ENCODE data around the gene LCN12. TPM values are rescaled to one million over a fixed set of nuclear protein-coding genes. Genes with fewer than 3 reads are reported as not detected.

The LCN12 gene
- total RNA-seq, 2 experiments from 2014 or later, result 0.73 to 0.89 TPM

GRCh38 chr9:136952876-136953770 lies 1.1 kb downstream of the LCN12 start:
- ChIA-PET CTCF (interaction anchor here (0.9 kb wide), 1 partner anchor 132 kb away, joined by 4 read pairs; no protein-coding TSS in a partner anchor), POLR2A (interaction anchor here (0.6 to 1.7 kb wide), 2 partner anchors 18 to 117 kb away, joined by 3 to 5 read pairs; partner anchors contain the start of gene SAPCD2)

DNA sequence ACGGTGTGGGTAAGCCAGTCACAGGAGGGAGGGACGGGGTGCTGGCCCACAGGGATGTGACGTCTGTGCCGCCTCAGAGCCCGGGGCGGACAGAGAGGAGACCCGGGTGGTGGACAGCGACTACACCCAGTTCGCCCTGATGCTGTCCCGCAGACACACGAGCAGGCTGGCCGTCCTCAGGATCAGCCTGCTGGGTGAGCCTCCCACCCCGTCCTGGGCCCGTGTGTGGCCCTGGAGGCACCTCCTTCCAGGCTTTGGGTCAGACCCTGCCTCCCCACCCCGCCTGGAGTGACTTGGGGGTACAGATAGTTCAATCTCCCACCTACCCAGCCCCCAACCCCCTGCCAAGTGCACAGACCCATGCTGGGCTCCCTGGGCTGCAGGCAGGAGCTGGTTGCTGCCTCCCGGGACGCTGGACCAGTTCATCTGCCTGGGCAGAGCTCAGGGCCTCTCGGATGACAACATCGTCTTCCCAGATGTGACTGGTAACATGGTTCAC lies 1.7 kb downstream of the LCN12 start:
- ChIA-PET POLR2A (interaction anchor here (1.7 kb wide), 1 partner anchor 17 kb away, joined by 5 read pairs; no protein-coding TSS in a partner anchor), CTCF (interaction anchor here (0.9 kb wide), 1 partner anchor 21 kb away, joined by 3 read pairs; no protein-coding TSS in a partner anchor)

DNA sequence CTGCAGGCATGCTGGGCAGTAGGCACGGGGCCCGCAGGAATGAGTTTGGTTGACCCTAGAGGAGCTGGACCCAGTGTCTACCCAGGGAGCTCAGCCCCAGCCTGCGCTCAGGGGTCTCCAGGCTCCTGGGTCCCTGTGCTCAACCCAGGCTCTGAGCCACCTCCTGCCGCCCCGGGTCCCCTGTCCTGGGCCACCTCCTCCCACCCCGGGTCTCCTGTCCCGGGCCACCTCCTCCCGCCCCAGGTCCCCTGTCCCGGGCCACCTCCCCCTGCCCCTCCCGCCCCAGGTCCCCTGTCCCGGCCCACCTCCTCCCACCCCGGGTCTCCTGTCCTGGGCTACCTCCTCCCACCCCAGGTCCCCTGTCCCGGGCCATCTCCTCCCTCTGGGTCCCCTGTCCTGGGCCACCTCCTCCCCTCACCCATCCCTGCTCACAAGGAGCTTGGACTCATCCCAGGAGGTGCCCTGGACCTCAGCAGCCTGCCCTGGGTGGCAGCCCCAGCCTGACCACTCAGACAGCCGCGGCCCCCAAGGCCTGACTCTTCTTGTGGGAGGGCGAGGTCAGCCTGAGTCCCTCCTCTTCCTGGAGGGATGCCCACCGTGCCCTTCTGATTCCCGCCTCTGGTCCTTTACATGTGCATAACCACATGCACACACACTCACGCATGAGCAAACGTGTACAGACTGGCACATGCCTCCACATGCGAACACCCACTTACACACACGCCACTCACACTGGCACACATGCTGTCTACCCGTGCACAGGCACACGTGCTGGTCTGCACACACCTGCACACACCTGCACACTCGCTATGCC lies 2.4 kb downstream of the LCN12 start:
- CTCF ChIA-PET, result interaction anchor here (0.9 to 1.2 kb wide), 3 partner anchors 21 to 81 kb away, joined by 3 to 4 read pairs (median 3); no protein-coding TSS in a partner anchor
- POLR2A ChIA-PET, result interaction anchor here (1.7 kb wide), 1 partner anchor 16 kb away, joined by 5 read pairs; no protein-coding TSS in a partner anchor

DNA sequence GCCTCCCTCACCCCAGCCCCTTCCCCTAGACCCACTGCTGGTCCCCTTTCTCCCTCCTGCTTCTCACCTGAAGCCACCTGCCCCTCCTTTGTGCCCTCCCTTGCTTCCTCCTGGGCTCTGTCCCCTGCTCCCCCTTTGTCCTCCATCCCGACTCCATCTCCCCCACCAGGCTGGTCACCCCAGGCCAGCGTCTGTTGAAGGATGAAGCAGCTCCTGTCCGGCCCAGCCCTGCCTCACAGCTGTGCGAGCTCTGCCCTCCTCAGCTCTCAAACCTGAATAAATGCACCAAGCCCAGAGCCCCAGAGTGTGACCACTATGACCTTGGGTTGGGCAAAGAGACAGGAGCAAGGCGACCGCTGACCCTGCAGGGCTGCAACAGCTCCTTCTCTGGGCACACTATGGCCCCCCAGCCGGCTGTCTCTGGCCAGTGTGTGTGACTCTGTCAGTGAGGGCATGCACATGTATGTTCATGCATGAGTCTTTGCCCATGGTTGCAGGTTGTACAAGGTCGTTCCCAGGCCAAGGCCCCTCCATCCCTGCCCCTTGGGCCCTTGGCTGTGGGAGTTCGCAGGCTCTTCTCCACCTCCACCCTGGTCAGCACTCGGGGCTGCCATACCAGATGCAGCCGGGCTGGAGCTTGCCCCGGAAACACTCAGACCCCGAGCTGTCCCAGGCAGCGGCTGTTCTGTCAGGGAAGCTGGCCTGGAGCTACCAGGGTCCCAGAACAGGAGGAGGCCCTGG lies 3.3 kb downstream of the LCN12 start:
- POLR2A ChIA-PET, result interaction anchor here (0.7 kb wide), 1 partner anchor 39 kb away, joined by 4 read pairs; no protein-coding TSS in a partner anchor
- CTCF ChIA-PET, result interaction anchor here (1.0 to 1.2 kb wide), 2 partner anchors 74 to 80 kb away, joined by 3 to 4 read pairs; no protein-coding TSS in a partner anchor

- CTCF ChIA-PET, result no interaction called here
Observed at GRCh38 chr9:136955943-136956335, 3.9 kb downstream of the LCN12 start.

DNA sequence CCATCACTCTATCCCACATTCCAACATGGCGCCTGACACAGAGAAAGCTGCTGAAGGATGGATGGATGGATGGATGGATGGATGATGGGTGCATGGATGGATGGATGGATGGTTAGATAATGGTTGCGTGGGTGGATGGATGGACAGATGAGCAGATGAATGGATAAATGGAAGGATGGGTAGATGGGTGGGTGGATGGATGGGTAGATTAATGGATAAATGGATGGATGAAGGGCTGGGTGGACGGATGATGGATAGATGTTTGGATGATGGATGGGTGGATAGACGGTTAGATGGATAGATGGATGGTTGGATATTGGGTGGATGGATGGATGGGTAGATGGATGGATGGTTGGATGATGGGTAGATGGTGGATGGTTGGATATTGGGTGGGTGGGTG lies 4.5 kb downstream of the LCN12 start:
- POLR2A ChIA-PET, result no interaction called here
- CTCF ChIA-PET, result no interaction called here

More at GRCh38 chr9:136955943-136956335, 3.9 kb downstream of the LCN12 start:
- POLR2A ChIA-PET, result interaction anchor here (0.7 kb wide), 1 partner anchor 38 kb away, joined by 4 read pairs; no protein-coding TSS in a partner anchor

GRCh38 chr9:136957461-136957860 lies 5.4 kb downstream of the LCN12 start:
- POLR2A ChIA-PET, result no interaction called here
- CTCF ChIA-PET, result no interaction called here

- POLR2A ChIA-PET, result no interaction called here
- CTCF ChIA-PET, result interaction anchor here (1.7 kb wide), 1 partner anchor 74 kb away, joined by 5 read pairs; the partner anchor contains the start of gene FUT7
Observed at GRCh38 chr9:136957901-136958300, 5.8 kb downstream of the LCN12 start.

GRCh38 chr9:136958473-136958872 lies 6.4 kb downstream of the LCN12 start:
- ChIA-PET POLR2A (no interaction called here), CTCF (interaction anchor here (1.7 kb wide), 1 partner anchor 73 kb away, joined by 5 read pairs; the partner anchor contains the start of gene FUT7)

- ChIA-PET CTCF (interaction anchor here (0.7 to 1.7 kb wide), 4 partner anchors 17 to 117 kb away, joined by 3 to 5 read pairs (median 4); partner anchors contain the start of gene FUT7), POLR2A (no interaction called here)
Observed at GRCh38 chr9:136958898-136959850, 7.1 kb downstream of the LCN12 start.

- CTCF ChIA-PET, result interaction anchor here (0.7 to 1.3 kb wide), 3 partner anchors 16 to 75 kb away, joined by 3 to 4 read pairs (median 4); no protein-coding TSS in a partner anchor
- POLR2A ChIA-PET, result interaction anchor here (0.5 to 0.9 kb wide), 2 partner anchors 21 to 84 kb away, joined by 3 read pairs; no protein-coding TSS in a partner anchor
Observed at GRCh38 chr9:136960212-136960937, 8.3 kb downstream of the LCN12 start.

- CTCF ChIA-PET, result interaction anchor here (0.7 to 1.3 kb wide), 2 partner anchors 13 to 17 kb away, joined by 3 read pairs; no protein-coding TSS in a partner anchor
- POLR2A ChIA-PET, result interaction anchor here (0.9 kb wide), 1 partner anchor 22 kb away, joined by 3 read pairs; no protein-coding TSS in a partner anchor
Observed at GRCh38 chr9:136960938-136961275, 8.8 kb downstream of the LCN12 start.

- ChIA-PET CTCF (interaction anchor here (1.3 kb wide), 1 partner anchor 13 kb away, joined by 3 read pairs; no protein-coding TSS in a partner anchor), POLR2A (interaction anchor here (0.9 kb wide), 1 partner anchor 22 kb away, joined by 3 read pairs; no protein-coding TSS in a partner anchor)
Observed at GRCh38 chr9:136961279-136962065, 9.4 kb downstream of the LCN12 start.

- POLR2A ChIA-PET, result no interaction called here
- CTCF ChIA-PET, result interaction anchor here (1.3 kb wide), 1 partner anchor 14 kb away, joined by 3 read pairs; no protein-coding TSS in a partner anchor
Observed at GRCh38 chr9:136962163-136962562, 10.1 kb downstream of the LCN12 start.

DNA sequence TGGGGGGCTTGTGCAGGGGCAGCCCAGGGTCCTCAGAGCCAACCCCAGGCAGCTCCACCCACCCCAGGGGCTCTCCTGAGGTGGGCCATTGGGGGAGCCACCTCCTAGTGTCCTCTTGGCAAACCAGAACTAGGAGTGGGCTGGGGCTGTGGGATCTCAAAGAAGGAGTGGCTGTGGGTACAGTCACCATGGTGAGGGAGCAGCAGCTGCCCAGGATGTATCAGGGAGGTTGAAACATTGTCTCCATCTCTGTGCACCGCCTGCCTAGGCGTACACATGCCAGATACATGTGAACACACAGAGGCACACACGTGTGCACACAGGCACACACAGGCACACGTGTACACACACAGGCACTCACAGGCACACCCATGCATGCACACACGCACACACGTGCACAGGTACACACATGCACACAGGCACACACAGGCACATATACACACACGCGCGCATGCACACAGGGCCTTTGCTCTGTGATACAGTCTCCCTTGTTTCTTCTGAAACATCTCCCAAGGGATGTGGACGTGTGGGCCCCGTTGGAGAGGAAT lies 10.7 kb downstream of the LCN12 start:
- ChIA-PET CTCF (no interaction called here), POLR2A (no interaction called here)

GRCh38 chr9:136963341-136963740 lies 11.3 kb downstream of the LCN12 start:
- POLR2A ChIA-PET, result no interaction called here

More at GRCh38 chr9:136963341-136963740, 11.3 kb downstream of the LCN12 start:
- CTCF ChIA-PET, result no interaction called here

Data from activated CD8-positive, alpha-beta memory T cell treated with anti-CD3 and anti-CD28 coated beads for 36 hours (primary cell).